ENCODE measurements around the gene NUDT14. TPM values are rescaled to one million over a fixed set of nuclear protein-coding genes. Genes with fewer than 3 reads are reported as not detected.

Gene NUDT14
- total RNA-seq: 33.2 and 40.9 TPM in 2 replicates
- 14.7 TPM for polyA plus RNA-seq (2012)

GRCh38 chr14:105180592-105181548, at the start of gene NUDT14:
Gene NUDT14, minus strand, starts transcription at chr14:105181312. Its CDS starts 103 bp downstream, at chr14:105181209.
- DNase-seq (ENCODE audit: low read depth): no peak

GRCh38 chr14:105229099-105229655, 48.1 kb upstream of the NUDT14 start:
- peak; percentile 8 for DNase-seq (ENCODE audit: low read depth)

GRCh38 chr14:105228562-105228961, 47.5 kb upstream of the NUDT14 start:
- no peak for DNase-seq (ENCODE audit: low read depth)

GRCh38 chr14:105227346-105227745, 46.2 kb upstream of the NUDT14 start:
- no peak for DNase-seq (ENCODE audit: low read depth)

- no peak for DNase-seq (ENCODE audit: low read depth)
Observed at GRCh38 chr14:105226198-105226597, 45.1 kb upstream of the NUDT14 start.

- DNase-seq (ENCODE audit: low read depth): no peak
Observed at GRCh38 chr14:105224845-105225570, 43.9 kb upstream of the NUDT14 start.

- DNase-seq (ENCODE audit: low read depth): no peak
Observed at GRCh38 chr14:105223770-105224544, 42.8 kb upstream of the NUDT14 start.

- no peak for DNase-seq (ENCODE audit: low read depth)
Observed at GRCh38 chr14:105223260-105223659, 42.1 kb upstream of the NUDT14 start.

GRCh38 chr14:105221598-105222178, 40.6 kb upstream of the NUDT14 start:
- no peak for DNase-seq (ENCODE audit: low read depth)

- DNase-seq (ENCODE audit: low read depth): no peak
Observed at GRCh38 chr14:105220699-105221597, 39.8 kb upstream of the NUDT14 start.

GRCh38 chr14:105219753-105220152, 38.6 kb upstream of the NUDT14 start:
- DNase-seq (ENCODE audit: low read depth): no peak

GRCh38 chr14:105219043-105219612, 38.0 kb upstream of the NUDT14 start:
- no peak for DNase-seq (ENCODE audit: low read depth)

GRCh38 chr14:105218611-105219010, 37.5 kb upstream of the NUDT14 start:
- DNase-seq (ENCODE audit: low read depth): no peak

- no peak for DNase-seq (ENCODE audit: low read depth)
Observed at GRCh38 chr14:105217774-105218173, 36.7 kb upstream of the NUDT14 start.

- DNase-seq (ENCODE audit: low read depth): peak; percentile 58
Observed at GRCh38 chr14:105216490-105217247, 35.6 kb upstream of the NUDT14 start.

GRCh38 chr14:105215602-105216001, 34.5 kb upstream of the NUDT14 start:
- no peak for DNase-seq (ENCODE audit: low read depth)

GRCh38 chr14:105214324-105214915, 33.3 kb upstream of the NUDT14 start:
- DNase-seq (ENCODE audit: low read depth): peak; percentile 91

- peak; percentile 70 for DNase-seq (ENCODE audit: low read depth)
Observed at GRCh38 chr14:105213361-105213760, 32.2 kb upstream of the NUDT14 start.

Measured in myocyte (in vitro differentiated cells).